Upper lobe of left lung (tissue), 6 donors: ENCODE measurements around the gene SLC6A18. TPM values are rescaled to one million over a fixed set of nuclear protein-coding genes. Genes with fewer than 3 reads are reported as not detected.

Experiments used
- ATAC-seq, 2 donors: fragments of 200-7000 bp; cut with Tn5 transposase; one replicate each; pipeline ENCODE4 v1.9.1; 2022; ENCODE audit warnings: mild to moderate bottlenecking in 2 of 2, moderate library complexity in 2 of 2; ENCODE audit not compliant: low FRiP score in 2 of 2
- DNase-seq, 2 donors: peaks; one replicate each; pipeline ENCODE4 v3.0.0-alpha.2; 2019 to 2020
- H3K27ac ChIP-seq, 4 donors: fragments of 200-600 bp; sonication (generic); one replicate each; pipeline ENCODE4 v1.5.1; 2016 to 2019
- H3K27me3 ChIP-seq, 4 donors: fragments of 200-600 bp; sonication (generic); one replicate each; pipeline ENCODE4 v1.5.1; 2017 to 2019
- H3K36me3 ChIP-seq, 4 donors: fragments of 200-600 bp; sonication (generic); one replicate each; pipeline ENCODE4 v1.5.1; 2016 to 2019
- H3K4me1 ChIP-seq, 4 donors: fragments of 200-600 bp; sonication (generic); one replicate each; pipeline ENCODE4 v1.5.1; 2018 to 2019
- H3K4me3 ChIP-seq, 4 donors: fragments of 200-600 bp; sonication (generic); one replicate each; pipeline ENCODE4 v1.5.1; 2017 to 2019; ENCODE audit warnings: mild to moderate bottlenecking in 2 of 4, moderate library complexity in 1 of 4
- H3K9me3 ChIP-seq, 4 donors: fragments of 200-600 bp; sonication (generic); one replicate each; pipeline ENCODE4 v1.5.1; 2018 to 2019
- EP300 ChIP-seq, 4 donors: sonication (generic); formaldehyde crosslinking; IDR thresholded peaks; one replicate each; pipeline ENCODE4 v1.5.1; 2017; ENCODE audit warnings: antibody characterized with exemption in 4 of 4, control low read depth in 2 of 4
- POLR2A ChIP-seq, 4 donors: fragments of 450-650 bp; IDR thresholded peaks; one replicate each; pipeline ENCODE4 v1.5.1; 2016 to 2017; ENCODE audit warnings: antibody characterized with exemption in 4 of 4, mild to moderate bottlenecking in 2 of 4
- POLR2AphosphoS5 ChIP-seq, 2 donors: sonication (generic); formaldehyde crosslinking; IDR thresholded peaks; one replicate each; pipeline ENCODE4 v1.5.1; 2017; ENCODE audit warnings: antibody characterized with exemption in 2 of 2
- WGBS, 2 donors: methylation state at CpG; one replicate each; pipeline ENCODE4 v1.1.5; 2017 to 2018; 5-methylcytosine and 5-hydroxymethylcytosine counted together
- total RNA-seq, 6 donors: library from RNA; depleted of rRNA in 4 of 6; stranded (reverse); fragments of >200 nt in 4 of 6; gene quantifications; one replicate each; pipeline versions ENCODE4 v1.1.0 to v1.2.1, GENCODE V29; 2016 to 2021
- TF ChIP-seq, protein P1 (sequence below), 6 experiments: fragments of 450-650 bp in 4 of 6; fragments of 200-600 bp in 2 of 6; sonication (generic) in 2 of 6; IDR thresholded peaks; one replicate each; pipeline ENCODE4 v1.5.1; 2016 to 2019; ENCODE audit warnings: antibody characterized with exemption in 6 of 6
- donor health status: DM: no; HTN: no; CAD: no; lungs with moderate emphysema.
- donor health status: DM: no; HTN: yes; CAD: no; lungs with severe emphysema.

SLC6A18 gene
- total RNA-seq, 6 donors from 2014 or later = not detected

DNA sequence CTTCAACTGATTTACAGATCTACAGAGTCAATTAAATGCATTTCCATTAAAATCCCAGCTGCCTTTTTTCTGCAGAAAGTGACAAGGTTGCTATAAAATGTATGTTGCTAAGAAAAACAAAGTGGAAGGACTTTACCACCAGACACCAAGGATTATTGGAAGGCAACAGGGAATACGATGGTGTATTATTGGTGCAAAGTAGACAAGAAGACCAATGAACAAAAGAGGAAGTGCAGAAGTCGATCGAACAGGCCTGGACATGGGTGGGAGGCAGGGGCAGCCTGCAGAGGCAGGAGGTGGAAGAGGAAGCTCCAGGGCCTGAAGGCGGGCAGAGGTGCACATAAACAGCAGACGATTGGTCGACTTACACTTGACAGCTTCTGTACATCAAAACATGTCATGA, 34.3 kb upstream of the SLC6A18 start:
- Histone ChIP-seq H3K9me3 (no peaks in the 10 kb centered on the region), H3K4me3 (no peak overlapping the region), H3K4me1 (peaks cover 0 to 3% (median under 1%) of the 10 kb centered on the region in 4 donors), H3K27me3 (no peaks in the 10 kb centered on the region), H3K27ac (no peak overlapping the region), H3K36me3 (no peaks in the 10 kb centered on the region)
- 20 to 22% methylated on average over 6 of the region's 6 CpGs for WGBS, 2 donors
- DNase-seq = no peak
- no peak for TF ChIP-seq EP300 (IDR thresholded peaks at IDR 0.05)
- TF ChIP-seq POLR2A (IDR thresholded peaks at IDR 0.05) = no peak
- no peak for TF ChIP-seq POLR2AphosphoS5 (IDR thresholded peaks at IDR 0.05)
- TF ChIP-seq, protein P1, sequence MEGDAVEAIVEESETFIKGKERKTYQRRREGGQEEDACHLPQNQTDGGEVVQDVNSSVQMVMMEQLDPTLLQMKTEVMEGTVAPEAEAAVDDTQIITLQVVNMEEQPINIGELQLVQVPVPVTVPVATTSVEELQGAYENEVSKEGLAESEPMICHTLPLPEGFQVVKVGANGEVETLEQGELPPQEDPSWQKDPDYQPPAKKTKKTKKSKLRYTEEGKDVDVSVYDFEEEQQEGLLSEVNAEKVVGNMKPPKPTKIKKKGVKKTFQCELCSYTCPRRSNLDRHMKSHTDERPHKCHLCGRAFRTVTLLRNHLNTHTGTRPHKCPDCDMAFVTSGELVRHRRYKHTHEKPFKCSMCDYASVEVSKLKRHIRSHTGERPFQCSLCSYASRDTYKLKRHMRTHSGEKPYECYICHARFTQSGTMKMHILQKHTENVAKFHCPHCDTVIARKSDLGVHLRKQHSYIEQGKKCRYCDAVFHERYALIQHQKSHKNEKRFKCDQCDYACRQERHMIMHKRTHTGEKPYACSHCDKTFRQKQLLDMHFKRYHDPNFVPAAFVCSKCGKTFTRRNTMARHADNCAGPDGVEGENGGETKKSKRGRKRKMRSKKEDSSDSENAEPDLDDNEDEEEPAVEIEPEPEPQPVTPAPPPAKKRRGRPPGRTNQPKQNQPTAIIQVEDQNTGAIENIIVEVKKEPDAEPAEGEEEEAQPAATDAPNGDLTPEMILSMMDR (IDR thresholded peaks at IDR 0.05) = no peak
- no peak for ATAC-seq

DNA sequence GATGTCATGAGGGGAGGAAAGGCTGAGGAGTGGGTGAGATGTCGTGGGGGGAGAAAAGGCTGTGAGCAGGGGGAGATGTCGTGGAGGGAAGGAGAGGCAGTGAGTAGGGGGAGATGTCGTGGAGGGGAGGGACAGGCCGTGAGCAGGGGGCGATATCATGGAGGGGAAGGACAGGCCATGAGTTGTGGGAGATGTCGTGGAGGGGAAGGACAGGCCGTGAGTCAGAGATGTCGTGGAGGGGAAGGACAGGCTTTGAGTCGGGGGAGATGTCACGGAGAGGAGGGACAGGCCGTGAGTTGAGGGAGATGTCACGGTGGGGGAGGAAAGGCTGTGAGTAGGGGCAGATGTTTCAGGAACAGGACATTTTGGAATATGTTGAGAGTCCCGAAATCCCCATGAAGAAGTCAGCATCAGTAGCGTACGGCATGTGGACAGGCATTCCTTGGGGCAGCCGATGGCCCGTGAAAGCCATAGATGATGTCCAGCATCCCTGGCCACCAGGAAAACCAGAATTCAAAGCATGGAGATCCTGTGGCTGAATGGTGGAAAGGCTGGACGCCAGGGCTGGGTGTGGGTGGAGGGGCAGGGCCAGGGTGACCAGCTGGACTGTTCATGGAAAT, 32.1 kb upstream of the SLC6A18 start:
- no peaks in the 10 kb centered on the region for H3K27me3 ChIP-seq
- TF ChIP-seq EP300 (IDR thresholded peaks at IDR 0.05) = no peak
- TF ChIP-seq POLR2AphosphoS5 (IDR thresholded peaks at IDR 0.05) = no peak
- no peak for TF ChIP-seq POLR2A (IDR thresholded peaks at IDR 0.05)
- TF ChIP-seq, protein P1 (IDR thresholded peaks at IDR 0.05) = no peak
- no peak overlapping the region for H3K4me3 ChIP-seq
- 75 to 76% methylated on average over 18 of the region's 18 CpGs for WGBS, 2 donors
- H3K36me3 ChIP-seq = no peaks in the 10 kb centered on the region
- no peaks in the 10 kb centered on the region for H3K9me3 ChIP-seq
- DNase-seq (no peak), ATAC-seq (no peak)
- no peak overlapping the region for H3K27ac ChIP-seq
- H3K4me1 ChIP-seq = no peaks in the 10 kb centered on the region

DNA sequence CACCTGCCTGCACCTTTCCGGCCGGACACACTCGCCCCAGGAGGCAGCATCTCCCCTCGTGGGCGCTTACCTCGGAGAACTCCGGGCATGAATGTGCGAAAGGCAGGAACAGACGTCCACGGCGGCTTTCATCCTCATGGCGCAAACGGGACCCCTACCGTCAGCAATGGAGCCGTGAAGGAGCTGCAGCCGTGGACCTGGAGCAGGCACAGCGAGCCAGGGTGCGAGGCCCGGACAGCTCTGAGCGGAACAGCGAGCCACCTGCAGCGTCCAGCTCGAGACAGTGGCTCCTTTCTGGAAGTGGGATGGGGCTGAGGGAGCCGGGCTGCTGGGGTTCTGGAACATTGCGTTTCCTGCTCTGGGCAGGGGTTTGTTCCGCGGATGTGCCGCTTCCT, 31.6 kb upstream of the SLC6A18 start:
- H3K27me3 ChIP-seq = no peaks in the 10 kb centered on the region
- H3K36me3 ChIP-seq = no peaks in the 10 kb centered on the region
- H3K27ac ChIP-seq = no peak overlapping the region
- DNase-seq = peak in 1 of 2 donors; percentile 66
- no peak overlapping the region for H3K4me3 ChIP-seq
- ATAC-seq = no peak
- 83 to 84% methylated on average over 25 to 28 of the region's 28 CpGs for WGBS, 2 donors
- TF ChIP-seq EP300 (IDR thresholded peaks at IDR 0.05) = no peak
- H3K4me1 ChIP-seq = no peaks in the 10 kb centered on the region
- H3K9me3 ChIP-seq = no peaks in the 10 kb centered on the region

DNA sequence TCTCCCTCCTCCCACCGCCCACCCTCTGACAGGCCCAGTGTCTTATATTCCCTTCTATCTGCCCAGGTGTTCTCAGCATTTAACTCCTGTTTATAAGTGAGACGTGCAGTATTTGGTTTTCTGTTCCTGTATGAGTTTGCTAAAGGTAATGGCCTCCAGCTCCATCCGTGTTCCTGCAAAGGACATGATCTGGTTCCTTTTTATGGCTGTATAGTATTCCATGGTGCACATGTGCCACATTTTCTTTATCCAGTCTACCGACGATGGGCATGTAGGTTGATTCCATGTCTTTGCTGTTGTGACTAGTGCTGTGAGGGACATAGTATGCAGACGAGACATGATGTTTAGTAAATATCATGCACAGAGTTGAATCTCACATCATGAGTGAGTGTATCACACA, 30.8 kb upstream of the SLC6A18 start:
- Histone ChIP-seq H3K27me3 (no peaks in the 10 kb centered on the region), H3K9me3 (no peaks in the 10 kb centered on the region), H3K27ac (no peak overlapping the region), H3K36me3 (no peaks in the 10 kb centered on the region), H3K4me1 (no peaks in the 10 kb centered on the region), H3K4me3 (no peak overlapping the region)
- no peak for DNase-seq
- WGBS, 2 donors = 84 to 88% methylated on average over 6 of the region's 6 CpGs
- no peak for ATAC-seq
- TF ChIP-seq EP300 (IDR thresholded peaks at IDR 0.05) = no peak
- TF ChIP-seq, protein P1 (IDR thresholded peaks at IDR 0.05) = no peak
- TF ChIP-seq POLR2A (IDR thresholded peaks at IDR 0.05) = no peak
- TF ChIP-seq POLR2AphosphoS5 (IDR thresholded peaks at IDR 0.05) = no peak

DNA sequence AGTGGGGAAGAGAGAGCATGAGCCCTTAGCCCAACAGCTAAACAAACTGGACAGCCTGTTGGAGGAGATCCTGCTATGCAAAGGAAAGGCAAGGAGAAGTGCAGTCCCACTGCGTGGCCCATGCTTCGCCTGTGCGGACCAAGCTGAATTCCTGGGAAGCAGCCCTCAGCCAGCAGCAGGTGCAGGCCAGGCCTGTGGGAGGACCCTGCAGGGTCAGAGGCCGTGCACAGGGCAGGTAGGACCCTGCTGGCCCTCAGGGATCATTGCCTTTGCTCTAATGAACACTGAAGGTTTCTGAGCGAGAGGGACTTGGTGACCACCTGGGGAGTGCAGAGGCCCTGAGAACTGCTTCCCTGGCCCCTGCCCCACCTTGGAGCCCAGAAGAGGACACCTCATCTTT, 29.7 kb upstream of the SLC6A18 start:
- Histone ChIP-seq H3K4me3 (no peak overlapping the region), H3K27ac (no peak overlapping the region), H3K4me1 (no peaks in the 10 kb centered on the region), H3K36me3 (no peaks in the 10 kb centered on the region), H3K27me3 (no peaks in the 10 kb centered on the region), H3K9me3 (no peaks in the 10 kb centered on the region)
- whole genome bisulfite sequencing, 2 donors = 94 to 100% methylated on average over 3 to 5 of the region's 5 CpGs
- no peak for ATAC-seq
- TF ChIP-seq POLR2A (IDR thresholded peaks at IDR 0.05) = no peak
- TF ChIP-seq, protein P1 (IDR thresholded peaks at IDR 0.05) = no peak
- no peak for TF ChIP-seq POLR2AphosphoS5 (IDR thresholded peaks at IDR 0.05)
- no peak for TF ChIP-seq EP300 (IDR thresholded peaks at IDR 0.05)
- DNase-seq = peak in 1 of 2 donors; percentile 27
